SK-N-SH (cell line): ENCODE measurements around the gene OSBPL2.

Experiments
- CTCF ChIP-seq: fragments of 200-600 bp; sonication (generic); IDR thresholded peaks from 2 replicates; pipeline ENCODE4 v1.6.1; 2017; ENCODE audit warnings: antibody characterized with exemption, mild to moderate bottlenecking, moderate library complexity
- ELF1 ChIP-seq: IDR thresholded peaks from 2 replicates; pipeline ENCODE4 v1.4.0; 2012
- EP300 ChIP-seq, 2 experiments: IDR thresholded peaks; 2 replicates each; pipeline versions ENCODE4 v1.4.0 to v1.6.1; 2012; ENCODE audit warnings: borderline replicate concordance in 1 of 2, low read depth in 1 of 2, low read length in 1 of 2
- FOXJ3 ChIP-seq: sonication (generic); formaldehyde crosslinking; IDR thresholded peaks from 2 replicates; pipeline ENCODE4 v1.5.1; 2020; ENCODE audit warnings: mild to moderate bottlenecking, missing genetic modification reagents
- JUND ChIP-seq: IDR thresholded peaks from 2 replicates; pipeline ENCODE4 v1.4.0; 2012
- RFX5 ChIP-seq: IDR thresholded peaks from 2 replicates; pipeline ENCODE4 v1.6.1; 2012; ENCODE audit warnings: mild to moderate bottlenecking, improper control_type of control experiment, low read length
- TEAD4 ChIP-seq: IDR thresholded peaks from 2 replicates; pipeline ENCODE4 v1.4.0; 2012; ENCODE audit warnings: mild to moderate bottlenecking, borderline replicate concordance; ENCODE audit not compliant: insufficient read depth
- YY1 ChIP-seq: IDR thresholded peaks from 2 replicates; pipeline ENCODE4 v1.4.0; 2012; ENCODE audit warnings: low read depth, mild to moderate bottlenecking

- TF ChIP-seq YY1 = no peak
- no peak for TF ChIP-seq CTCF
- TF ChIP-seq RFX5 = no peak
- no peak for TF ChIP-seq JUND
- no peak for TF ChIP-seq EP300 (IDR thresholded peaks at IDR 0.05; ENCODE audit: borderline replicate concordance in 1 of 2, low read depth in 1 of 2, low read length in 1 of 2)
- TF ChIP-seq FOXJ3 (CRISPR knock-in tag) = no peak
- no peak for TF ChIP-seq TEAD4
- no peak for TF ChIP-seq ELF1
Measured at GRCh38 chr20:62230696-62231095, 7.6 kb upstream of the OSBPL2 start.
